ENCODE measurements around the gene HELQ.
"Not testable (repeated sequence)": the region's sequence is repeated elsewhere in the genome, so short reads cannot be mapped to it uniquely, and the experiment has no call there.

The HELQ gene, protein sequence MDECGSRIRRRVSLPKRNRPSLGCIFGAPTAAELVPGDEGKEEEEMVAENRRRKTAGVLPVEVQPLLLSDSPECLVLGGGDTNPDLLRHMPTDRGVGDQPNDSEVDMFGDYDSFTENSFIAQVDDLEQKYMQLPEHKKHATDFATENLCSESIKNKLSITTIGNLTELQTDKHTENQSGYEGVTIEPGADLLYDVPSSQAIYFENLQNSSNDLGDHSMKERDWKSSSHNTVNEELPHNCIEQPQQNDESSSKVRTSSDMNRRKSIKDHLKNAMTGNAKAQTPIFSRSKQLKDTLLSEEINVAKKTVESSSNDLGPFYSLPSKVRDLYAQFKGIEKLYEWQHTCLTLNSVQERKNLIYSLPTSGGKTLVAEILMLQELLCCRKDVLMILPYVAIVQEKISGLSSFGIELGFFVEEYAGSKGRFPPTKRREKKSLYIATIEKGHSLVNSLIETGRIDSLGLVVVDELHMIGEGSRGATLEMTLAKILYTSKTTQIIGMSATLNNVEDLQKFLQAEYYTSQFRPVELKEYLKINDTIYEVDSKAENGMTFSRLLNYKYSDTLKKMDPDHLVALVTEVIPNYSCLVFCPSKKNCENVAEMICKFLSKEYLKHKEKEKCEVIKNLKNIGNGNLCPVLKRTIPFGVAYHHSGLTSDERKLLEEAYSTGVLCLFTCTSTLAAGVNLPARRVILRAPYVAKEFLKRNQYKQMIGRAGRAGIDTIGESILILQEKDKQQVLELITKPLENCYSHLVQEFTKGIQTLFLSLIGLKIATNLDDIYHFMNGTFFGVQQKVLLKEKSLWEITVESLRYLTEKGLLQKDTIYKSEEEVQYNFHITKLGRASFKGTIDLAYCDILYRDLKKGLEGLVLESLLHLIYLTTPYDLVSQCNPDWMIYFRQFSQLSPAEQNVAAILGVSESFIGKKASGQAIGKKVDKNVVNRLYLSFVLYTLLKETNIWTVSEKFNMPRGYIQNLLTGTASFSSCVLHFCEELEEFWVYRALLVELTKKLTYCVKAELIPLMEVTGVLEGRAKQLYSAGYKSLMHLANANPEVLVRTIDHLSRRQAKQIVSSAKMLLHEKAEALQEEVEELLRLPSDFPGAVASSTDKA

DNA sequence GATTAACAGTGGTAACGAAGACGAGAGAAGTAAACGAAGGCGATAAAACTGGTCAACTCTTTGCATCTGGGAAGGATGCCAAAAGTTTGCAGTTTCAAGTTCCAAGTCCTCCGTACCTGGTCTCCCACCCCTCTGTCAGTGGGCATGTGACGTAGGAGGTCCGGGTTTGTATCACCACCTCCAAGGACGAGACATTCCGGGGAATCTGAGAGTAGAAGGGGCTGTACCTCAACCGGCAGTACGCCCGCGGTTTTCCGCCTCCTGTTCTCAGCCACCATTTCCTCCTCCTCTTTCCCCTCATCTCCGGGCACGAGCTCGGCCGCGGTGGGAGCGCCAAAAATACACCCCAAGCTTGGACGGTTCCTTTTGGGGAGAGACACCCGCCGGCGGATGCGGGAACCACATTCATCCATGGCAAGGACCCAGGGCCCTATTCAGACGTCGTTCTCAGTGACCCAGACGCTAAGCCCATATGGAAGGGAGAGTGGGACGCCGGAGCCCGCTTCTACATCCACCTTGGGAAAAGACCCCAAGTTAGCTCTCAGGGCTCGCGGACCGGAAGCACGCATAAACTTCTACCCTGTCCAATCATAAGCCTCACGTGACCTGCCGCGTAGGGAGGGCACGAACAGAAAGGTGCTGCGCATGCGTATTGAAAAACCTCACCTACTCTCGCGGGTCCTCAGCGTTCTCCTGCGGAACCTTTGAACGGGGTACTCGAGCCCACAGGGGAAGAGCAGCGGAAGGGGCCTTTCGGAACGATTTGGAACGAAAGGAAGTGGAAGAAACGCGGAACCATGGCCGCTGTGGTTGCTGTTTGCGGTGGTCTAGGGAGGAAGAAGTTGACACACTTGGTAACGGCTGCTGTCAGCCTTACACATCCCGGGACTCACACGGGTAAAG lies at the start of gene HELQ, which contains the start of gene MRPS18C:
Gene HELQ, minus strand, starts transcription at position 543 of the 903 bp plus-strand sequence. Its CDS starts 130 bp downstream, at position 413.
Gene MRPS18C, plus strand, starts transcription at position 778 of the 903 bp plus-strand sequence. Its CDS starts 20 bp downstream, at position 798.
- peak; percentile 99 for DNase-seq (ENCODE audit: low read depth in 2 of 2)

DNA sequence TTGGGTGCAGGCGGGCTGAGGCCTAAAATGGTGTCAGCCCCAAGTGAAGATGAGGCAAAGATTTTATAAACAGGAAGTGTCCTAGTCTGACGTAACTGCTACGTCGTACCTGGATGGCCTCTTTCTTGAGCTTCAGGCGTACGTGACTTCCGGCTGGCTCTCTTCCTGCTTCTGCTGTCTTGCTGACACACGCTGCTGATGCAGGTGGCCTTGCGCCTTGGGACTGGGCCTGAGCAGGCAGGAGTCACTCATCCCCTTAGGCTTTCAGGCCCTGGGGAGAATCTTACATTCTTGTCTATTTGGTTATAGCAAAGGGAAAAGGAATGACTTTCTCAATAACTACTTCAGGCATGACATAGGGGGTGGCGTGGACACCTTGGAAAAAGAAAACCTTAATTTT lies 49.4 kb upstream of the HELQ start:
- no peak for DNase-seq (ENCODE audit: low read depth in 2 of 2)

DNA sequence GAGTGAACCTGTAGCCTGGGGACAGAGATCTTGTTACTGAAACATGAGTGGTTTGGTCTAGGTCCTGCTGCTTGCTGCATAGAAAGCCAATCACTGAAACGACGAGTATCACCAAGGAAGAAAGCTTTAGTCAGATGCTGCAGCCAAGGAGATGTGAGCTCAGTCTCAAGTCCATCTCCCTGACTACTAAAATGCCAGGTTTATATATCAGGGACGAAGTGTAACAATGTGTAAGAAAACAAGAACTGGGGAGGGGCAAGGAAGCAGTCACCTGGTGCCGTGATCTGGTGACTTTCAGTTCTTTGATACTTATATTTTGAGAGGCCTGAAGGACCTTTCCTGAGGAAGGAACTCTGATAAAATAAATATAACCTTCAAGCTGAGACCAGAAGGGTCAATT lies 48.9 kb upstream of the HELQ start:
- DNase-seq (ENCODE audit: low read depth in 2 of 2), result no peak

DNA sequence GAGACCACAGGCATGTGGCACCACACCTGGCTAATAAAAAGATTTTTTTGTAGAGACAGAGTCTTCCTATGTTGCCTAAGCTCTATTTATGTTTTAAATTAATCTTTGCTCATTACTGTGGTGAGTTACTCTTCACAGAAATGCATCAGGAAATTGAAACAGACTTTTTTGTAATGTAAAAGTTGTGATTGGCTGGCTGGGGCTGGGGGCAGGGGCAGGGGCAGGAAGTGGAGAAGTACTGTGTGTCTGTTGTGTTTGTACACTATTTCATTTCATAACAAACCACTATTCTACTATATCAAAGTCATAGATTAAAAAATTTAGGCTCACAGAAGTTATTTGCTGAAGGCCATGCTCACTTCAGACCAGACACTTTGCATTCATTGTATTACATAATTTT lies 48.4 kb upstream of the HELQ start:
- DNase-seq (ENCODE audit: low read depth in 2 of 2), result no peak

DNA sequence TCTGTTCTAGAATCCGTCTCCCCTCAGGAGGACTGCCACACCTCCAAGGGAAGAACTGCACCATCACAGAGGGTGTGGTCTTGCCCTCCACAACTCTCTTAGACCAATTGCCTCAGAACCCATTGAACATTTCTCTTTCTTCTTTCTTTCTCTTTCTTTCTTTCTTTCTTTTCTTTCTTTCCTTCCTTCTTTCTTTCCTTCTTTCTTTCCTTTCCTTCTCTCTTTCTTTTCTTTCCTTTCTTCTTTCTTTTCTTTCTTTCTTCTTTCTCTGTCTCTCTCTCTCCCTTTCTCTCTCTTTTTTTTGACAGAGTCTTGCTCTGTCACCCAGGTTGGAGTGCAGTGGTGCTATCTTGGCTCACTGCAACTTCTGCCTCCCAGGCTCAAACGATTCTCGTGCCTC lies 46.0 kb upstream of the HELQ start:
- not testable (repeated sequence) for DNase-seq (ENCODE audit: low read depth in 2 of 2)

DNA sequence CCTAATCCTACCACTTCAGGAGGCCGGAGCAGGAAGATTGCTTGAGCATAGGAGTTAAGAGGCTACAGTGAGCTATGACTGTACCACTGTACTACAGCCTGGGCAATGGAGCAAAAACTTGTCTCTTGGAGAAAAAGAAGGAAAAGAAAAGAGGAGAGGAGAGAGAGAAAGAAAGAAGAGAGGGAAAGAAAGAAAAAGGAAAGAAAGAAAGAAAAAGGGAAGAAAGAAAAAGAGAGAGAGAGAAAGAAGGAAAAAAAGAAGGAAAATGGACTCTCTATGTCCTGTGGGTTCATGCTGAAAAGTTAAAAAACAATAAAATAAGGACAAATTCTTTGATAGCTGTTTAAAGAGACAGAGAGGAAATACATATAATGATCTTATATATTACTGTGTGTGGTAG lies 42.6 kb upstream of the HELQ start:
- DNase-seq (ENCODE audit: low read depth in 2 of 2), result no peak

DNA sequence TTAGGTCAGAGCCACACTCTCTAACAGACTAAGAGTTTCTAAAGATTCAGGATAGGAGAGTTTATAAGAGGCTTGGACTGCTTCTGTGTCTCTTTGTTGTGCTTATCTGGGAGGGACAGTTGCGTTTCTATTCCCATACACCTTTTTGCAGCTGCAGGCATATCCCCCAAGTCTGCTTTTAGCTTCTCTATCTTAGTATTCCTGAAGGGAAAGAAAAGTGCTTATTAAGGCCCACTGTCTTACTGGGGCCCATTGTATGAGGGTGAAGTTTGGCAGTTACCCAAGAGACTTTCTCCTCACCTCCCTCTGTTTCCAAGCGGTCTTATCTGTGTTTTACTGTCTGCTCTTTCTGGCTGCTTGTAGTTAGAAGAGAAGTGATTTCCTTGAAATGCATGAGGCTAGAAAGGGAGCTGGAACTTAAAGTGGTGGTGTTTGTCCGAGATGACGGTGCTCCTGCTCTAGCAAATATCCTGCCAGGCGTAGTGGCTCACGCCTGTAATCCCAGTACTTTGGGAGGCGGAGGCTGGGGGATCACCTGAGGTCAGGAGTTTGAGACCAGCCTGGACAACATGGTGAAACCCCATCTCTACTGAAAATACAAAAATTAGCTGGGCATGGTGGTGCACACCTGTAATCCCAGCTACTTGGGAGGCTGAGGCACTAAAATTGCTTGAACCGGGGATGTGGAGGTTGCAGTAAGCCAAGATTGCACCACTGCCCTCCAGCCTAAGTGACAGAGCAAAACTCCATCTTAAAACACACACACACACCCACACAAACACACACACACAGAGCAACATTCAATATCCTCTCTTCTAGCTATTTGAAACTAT lies 40.7 kb upstream of the HELQ start:
- DNase-seq (ENCODE audit: low read depth in 2 of 2), result not testable (repeated sequence)

DNA sequence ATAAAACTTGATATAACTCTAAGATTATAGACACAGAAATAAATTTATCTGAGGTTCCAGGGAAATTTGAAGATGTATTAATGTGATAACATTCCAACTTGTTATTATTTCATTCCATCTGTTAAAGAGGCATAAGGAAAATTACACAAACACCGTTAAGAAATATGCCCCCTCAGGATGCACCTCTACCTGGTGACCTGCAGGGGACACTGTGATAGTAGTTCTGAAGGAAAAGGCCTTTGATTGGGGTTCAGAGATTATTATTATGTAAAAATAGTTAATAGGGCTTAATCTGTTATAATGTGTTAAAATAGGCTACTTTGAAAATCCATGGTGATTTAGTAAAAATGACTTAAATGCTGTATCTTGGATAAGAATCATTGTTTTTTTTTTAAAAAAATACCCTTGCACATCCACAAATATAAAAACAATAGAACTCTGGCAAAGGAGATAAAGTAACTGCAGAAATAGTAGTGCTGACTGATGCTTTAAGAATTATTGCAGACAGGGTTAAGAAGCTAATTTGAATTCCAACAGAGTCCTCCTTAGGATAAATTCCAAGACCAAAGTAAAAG lies 35.3 kb upstream of the HELQ start:
- DNase-seq (ENCODE audit: low read depth in 2 of 2), result no peak

DNA sequence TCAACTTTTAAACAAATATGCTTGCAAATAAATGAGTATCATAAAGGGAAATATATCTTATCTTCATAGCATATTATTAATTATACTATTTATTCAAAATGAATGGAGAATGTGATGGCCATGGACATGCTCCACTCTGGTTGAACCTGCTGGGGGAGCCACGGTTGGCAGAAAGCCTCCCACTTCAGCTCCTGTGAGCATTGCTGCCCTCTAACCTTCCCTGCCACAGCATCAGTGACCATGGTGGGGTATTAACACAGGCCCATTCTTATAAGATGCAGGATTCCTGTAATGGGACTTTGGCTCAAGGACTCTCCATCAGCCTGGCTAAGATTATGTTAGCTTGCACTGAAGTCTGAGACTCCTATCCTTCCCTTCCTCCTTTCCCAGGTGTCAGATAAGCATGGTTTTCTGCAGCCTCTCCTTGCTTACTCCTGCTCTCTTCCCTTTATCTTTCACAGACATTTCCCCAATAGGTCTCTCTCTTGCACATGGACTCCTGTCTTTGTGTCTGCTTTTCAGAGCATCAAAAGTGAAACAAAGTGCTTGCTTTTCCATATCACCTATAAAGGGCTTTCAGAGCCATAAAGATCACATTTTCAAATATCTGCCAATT lies 34.2 kb upstream of the HELQ start:
- DNase-seq (ENCODE audit: low read depth in 2 of 2), result no peak

DNA sequence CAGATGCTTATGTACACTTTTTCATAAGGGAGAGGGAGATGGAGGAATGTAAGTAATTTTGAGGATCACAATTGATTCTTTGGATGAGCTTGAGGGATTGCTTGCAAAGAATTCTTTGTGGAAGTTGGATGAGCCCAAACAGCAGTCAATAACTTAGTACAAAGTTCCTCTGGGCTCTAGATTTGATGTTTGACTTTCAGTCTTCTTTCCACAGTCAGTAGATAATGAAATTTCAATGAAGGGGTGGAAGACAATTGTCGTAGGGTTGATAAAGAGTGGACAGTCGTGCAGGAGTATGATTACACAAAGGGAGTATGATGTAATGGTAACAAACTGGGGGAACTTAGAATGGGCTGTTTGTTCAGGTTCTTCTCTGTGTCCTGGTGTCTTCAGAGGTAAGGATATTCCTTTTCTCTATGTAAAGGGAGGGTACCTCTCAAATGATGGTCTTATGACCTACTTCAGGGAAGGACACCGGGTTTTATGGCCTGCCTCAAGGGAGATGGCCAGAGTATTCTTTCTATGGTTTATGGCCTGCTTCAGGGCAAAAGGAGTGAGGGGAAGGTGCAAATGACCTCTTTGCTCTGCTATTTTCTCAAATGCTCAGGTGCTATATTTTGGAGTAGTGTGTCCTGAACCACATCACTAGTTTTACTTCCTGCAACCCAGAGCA lies 31.0 kb upstream of the HELQ start:
- DNase-seq (ENCODE audit: low read depth in 2 of 2), result no peak

DNA sequence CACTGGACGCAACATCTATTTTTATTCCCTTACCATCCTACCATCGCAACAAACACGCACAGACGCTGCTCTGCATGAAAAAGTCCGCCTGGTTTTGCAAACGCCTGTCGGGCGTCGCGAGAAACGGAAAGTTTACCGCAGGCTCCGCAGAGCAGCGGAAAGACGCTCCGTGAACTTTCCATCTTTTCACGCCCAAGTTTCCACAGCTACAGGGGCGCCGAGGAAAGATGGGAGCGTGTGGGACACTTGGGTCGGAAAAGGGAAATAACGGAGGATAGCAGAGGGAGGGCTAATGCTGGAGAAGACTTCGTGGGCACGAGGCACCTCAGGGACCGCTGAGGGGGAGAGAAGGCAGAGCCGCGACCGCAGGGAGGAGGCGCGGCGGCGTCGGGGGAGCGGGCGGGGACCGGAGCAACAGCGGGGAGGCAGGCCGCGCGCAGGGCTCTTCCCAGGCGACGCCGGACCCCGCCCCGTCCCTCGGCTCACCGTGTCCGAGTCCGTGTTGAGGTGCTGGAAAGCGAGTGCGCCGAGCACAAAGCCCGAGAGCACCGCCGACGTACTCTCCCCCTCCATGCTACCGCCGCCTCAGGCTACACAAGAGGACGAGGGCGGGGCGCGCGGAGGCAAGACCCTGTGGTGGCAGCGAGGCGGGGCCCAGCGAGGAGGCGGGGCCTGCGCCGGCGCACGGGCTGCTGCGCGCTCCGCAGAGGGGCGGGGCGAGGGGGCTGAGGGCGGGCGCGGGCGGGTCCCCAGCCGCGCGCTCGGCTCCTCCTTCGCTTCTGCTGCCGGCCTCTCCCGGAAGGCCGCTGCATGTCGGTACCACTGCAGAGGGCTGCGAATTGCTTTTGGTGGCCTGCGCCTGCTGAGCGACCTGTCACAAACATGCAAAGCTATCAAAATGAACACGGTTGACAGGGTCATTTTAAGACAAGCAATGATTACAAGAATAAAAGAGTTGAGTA lies 29.2 kb upstream of the HELQ start, which contains the start of gene ABRAXAS1:
Gene ABRAXAS1, minus strand, starts transcription at position 601 of the 962 bp plus-strand sequence. Its CDS starts 28 bp downstream, at position 573.
- peak; percentile 84 to 86 for DNase-seq (ENCODE audit: low read depth in 2 of 2)

DNA sequence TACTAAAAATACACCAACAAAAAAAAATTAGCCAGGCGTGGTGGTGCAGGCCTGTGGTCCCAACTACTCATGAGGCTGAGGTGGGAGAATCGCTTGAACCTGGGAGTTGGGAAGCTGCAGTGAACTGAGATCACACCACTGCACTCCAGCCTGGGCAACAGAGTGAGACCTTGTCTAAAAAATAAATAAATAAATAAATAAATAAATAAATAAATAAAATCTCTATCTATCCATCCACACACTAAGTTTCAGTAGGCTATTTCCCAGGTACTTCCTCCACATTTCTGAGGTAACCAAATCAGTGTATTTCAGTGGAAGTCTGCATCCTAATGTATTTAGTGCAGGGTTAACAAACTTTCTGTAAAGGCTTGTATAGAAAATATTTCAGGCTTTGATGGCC lies 18.3 kb upstream of the HELQ start:
- no peak for DNase-seq (ENCODE audit: low read depth in 2 of 2)

DNA sequence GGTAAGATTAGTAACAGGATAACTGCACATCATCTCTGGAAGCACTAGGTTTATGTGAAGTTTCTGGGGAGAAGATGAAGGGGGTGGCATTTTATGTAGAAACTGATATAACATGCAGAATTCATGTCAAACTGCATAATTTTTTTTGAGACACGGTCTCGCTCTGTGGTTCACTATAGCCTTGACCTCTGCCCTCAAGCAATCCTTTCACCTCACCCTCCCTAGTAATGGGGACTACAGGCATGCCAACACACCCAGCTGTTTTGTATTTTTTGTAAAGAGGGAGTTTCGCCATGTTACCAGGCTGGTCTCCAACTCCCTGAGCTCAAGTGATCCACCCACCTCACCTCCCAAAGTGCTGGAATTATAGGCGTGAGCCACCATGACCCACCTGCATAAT lies 17.8 kb upstream of the HELQ start:
- no peak for DNase-seq (ENCODE audit: low read depth in 2 of 2)

DNA sequence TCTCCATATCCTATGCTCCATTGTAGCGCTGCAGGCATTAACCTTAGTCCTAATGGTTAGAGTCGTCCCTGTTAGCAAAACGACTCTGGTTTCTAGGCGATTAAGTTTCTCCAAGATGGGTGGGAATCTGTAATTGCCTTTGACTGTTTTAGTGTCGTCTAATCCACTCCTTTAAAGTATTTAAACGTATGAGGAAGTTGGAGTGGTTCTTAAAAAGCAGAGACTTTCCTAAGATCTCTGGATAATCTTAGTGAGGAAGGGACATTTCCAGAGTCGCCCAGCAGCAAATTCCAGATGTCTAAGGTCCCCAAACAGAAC lies 520 bp upstream of the HELQ start:
- no peak for DNase-seq (ENCODE audit: low read depth in 2 of 2)

DNA sequence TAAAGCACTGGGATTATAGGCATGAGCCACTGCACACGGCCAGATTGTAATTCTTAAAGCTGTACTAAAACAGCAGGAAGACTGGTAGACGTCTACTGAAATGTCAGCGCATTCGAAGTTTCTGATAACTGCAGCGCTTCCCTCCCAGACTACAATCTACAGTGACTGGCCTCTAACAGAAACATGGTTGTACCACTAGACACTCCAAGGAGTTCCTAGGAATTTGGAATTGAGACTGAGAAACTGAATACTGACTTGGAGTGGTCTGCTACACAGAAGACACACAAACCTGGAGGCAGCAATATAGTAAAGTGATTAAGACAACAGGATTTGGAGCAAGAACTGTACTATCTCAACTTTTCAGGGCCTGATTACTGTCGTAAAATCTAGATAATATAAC lies 937 bp downstream of the HELQ start:
- no peak for DNase-seq (ENCODE audit: low read depth in 2 of 2)

DNA sequence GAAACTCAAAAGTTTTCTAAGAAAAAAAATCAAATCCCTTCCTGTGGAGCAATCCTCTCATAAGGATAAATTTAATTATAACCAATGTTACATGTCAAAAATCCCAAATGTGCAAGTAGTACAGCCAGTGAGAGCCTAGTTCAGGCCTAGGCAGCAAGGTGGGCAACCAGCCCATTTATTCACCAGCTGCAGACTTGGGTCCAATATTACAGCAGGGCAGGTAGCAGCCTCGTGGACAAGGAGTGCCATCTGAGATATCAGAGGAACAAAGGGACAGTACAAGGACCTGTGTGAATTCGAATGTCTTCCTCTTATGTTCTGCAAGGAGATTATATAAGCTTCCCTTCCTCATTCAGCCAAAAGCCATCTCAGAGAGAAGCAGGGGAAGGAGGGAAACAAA lies 6.6 kb downstream of the HELQ start:
- no peak for DNase-seq (ENCODE audit: low read depth in 2 of 2)

DNA sequence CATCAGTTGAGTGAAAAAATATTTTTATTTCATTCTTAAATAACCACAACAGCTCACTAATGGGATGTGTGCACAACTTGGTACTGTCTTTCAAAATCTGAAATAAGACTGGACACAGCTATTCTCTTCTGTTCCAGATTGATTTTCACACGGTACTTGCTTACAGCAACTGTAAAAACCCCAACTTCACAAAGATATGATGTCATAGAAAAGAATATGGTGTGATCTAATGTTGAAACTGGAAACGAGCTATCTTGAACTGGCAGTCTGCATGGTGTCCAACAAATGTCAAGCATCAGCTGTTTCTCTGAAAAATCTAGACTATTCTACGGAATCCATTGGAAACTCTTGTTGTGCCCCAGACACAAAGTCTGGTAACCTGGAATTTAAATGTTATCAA lies 14.7 kb downstream of the HELQ start:
- no peak for DNase-seq (ENCODE audit: low read depth in 2 of 2)
